Measurements from ENCODE around the gene PGPEP1. TPM values are rescaled to one million over a fixed set of nuclear protein-coding genes. Genes with fewer than 3 reads are reported as not detected.
"Not testable (repeated sequence)": the region's sequence is repeated elsewhere in the genome, so short reads cannot be mapped to it uniquely, and the experiment has no call there.

PGPEP1 gene
- total and polyA plus RNA-seq, 4 donors, result 16.2 to 33.5 (median 24.9) TPM

DNA sequence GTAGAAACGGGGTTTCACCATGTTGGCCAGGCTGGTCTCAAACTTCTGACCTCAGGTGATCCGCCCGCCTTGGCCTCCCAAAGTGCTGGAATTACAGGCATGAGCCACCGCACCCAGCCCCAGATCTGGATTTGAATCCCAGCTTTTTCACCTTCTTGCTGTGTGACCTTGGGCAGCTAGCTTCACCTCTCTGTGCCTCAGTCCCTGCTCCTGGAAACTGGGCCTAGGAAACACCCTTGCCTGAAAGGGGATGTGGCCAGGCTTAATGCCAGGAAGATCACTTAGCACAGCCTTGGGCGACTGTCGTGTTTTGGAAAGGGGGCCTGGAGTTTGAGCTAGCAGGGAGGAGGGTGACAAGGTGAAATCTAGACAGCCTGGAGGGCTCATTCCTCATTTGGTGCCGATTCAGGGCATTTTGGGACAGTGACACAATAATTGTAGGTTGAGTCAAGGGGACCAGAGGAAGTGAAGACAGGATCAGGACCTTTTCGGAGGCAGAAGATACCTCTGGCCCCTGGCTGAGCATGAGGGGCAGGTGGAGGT lies 1.8 kb downstream of the PGPEP1 start:
- Histone ChIP-seq H3K27me3 (ENCODE audit: control insufficient read depth, insufficient read depth, low read length) (no peaks in the 10 kb centered on the region), H3K27ac (ENCODE audit: low read depth, low read length) (no peak overlapping the region), H3K4me3 (ENCODE audit: low read depth, low read length) (no peak overlapping the region), H3K4me1 (ENCODE audit: control insufficient read depth, insufficient read depth, low read length) (peaks cover 34% of the 10 kb centered on the region), H3K36me3 (ENCODE audit: control insufficient read depth, insufficient read depth, low read length) (peaks cover 11% of the 10 kb centered on the region), H3K9me3 (ENCODE audit: control insufficient read depth, insufficient read depth, low read length) (no peaks in the 10 kb centered on the region)
- no peak for DNase-seq (ENCODE audit: low read depth in 4 of 6, low spot score in 6 of 6)
- WGBS (ENCODE audit: insufficient coverage), result 86% methylated on average over 5 of the region's 8 CpGs

DNA sequence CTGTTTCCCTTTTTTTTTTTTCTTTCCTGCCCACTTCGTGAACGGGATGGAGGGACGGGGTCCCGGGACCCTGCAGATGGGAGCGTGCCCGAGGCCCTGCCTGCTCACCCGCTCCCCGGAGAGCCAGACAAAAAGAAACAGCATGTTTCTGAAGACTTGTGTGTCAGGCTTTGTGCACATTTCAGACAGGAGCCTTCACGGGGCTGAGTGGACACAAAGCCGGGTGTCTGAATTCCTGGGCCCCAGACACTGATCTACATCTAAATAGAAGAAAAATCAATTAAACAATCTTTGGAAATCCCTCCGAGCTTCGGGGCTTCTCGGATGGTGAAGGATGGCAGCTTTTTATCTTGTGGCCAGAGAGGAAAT lies 4.2 kb downstream of the PGPEP1 start:
- Histone ChIP-seq H3K36me3 (ENCODE audit: control insufficient read depth, insufficient read depth, low read length) (peaks cover 14% of the 10 kb centered on the region), H3K9me3 (ENCODE audit: control insufficient read depth, insufficient read depth, low read length) (no peaks in the 10 kb centered on the region), H3K27ac (ENCODE audit: low read depth, low read length) (no peak overlapping the region), H3K4me1 (ENCODE audit: control insufficient read depth, insufficient read depth, low read length) (peaks cover 39% of the 10 kb centered on the region), H3K4me3 (ENCODE audit: low read depth, low read length) (no peak overlapping the region), H3K27me3 (ENCODE audit: control insufficient read depth, insufficient read depth, low read length) (no peaks in the 10 kb centered on the region)
- WGBS (ENCODE audit: insufficient coverage), result 22% methylated on average over 10 of the region's 13 CpGs
- DNase-seq (ENCODE audit: low read depth in 4 of 6, low spot score in 6 of 6), result peak in 2 of 6 donors; percentile 17 to 52

DNA sequence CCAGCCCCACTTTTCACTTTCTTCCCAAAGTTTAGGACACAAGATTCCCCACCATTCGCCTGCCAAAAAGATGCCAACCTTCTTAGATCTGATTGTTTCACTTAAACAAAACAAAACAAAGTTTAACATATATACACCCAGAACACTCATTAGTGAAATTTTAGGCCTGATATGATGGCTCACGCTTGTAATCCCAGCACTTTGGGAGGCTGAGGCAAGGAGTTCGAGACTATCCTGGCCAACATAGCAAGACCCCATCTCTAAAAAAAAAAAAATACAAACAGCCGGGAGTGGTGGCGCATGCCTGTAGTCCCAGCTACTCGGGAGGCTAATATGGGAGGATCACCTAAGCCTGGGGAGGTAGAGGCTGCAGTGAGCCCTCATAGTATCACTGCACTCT lies 4.9 kb downstream of the PGPEP1 start:
- no peaks in the 10 kb centered on the region for H3K27me3 ChIP-seq (ENCODE audit: control insufficient read depth, insufficient read depth, low read length)
- peaks cover 32% of the 10 kb centered on the region for H3K4me1 ChIP-seq (ENCODE audit: control insufficient read depth, insufficient read depth, low read length)
- H3K36me3 ChIP-seq (ENCODE audit: control insufficient read depth, insufficient read depth, low read length), result peaks cover 18% of the 10 kb centered on the region
- DNase-seq (ENCODE audit: low read depth in 4 of 6, low spot score in 6 of 6), result no peak
- H3K27ac ChIP-seq (ENCODE audit: low read depth, low read length), result no peak overlapping the region
- WGBS (ENCODE audit: insufficient coverage), result 80% methylated on average over 1 of the region's 6 CpGs
- H3K9me3 ChIP-seq (ENCODE audit: control insufficient read depth, insufficient read depth, low read length), result no peaks in the 10 kb centered on the region
- no peak overlapping the region for H3K4me3 ChIP-seq (ENCODE audit: low read depth, low read length)

DNA sequence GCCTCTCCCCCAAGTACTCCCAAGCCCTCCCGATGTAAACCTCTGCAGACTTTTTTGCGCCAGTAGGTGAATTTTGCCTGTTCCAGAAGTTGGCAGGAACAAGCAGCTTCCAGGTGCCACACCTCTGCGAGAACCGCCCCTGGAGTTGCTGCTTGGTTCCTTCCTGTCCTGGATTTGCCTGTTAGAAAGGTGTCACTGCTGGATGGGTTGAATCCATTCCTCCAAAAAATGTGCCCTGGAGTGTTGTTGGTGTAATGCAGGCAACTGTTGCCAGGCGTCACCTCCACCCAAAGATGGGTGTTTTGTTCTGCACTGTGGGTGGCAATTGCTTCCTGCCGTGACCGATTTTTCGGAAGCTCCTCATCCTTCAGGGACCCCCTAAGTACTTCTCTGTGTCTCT lies 5.7 kb downstream of the PGPEP1 start:
- Histone ChIP-seq H3K4me1 (ENCODE audit: control insufficient read depth, insufficient read depth, low read length) (peaks cover 29% of the 10 kb centered on the region), H3K27ac (ENCODE audit: low read depth, low read length) (no peak overlapping the region), H3K36me3 (ENCODE audit: control insufficient read depth, insufficient read depth, low read length) (peaks cover 23% of the 10 kb centered on the region), H3K9me3 (ENCODE audit: control insufficient read depth, insufficient read depth, low read length) (no peaks in the 10 kb centered on the region), H3K27me3 (ENCODE audit: control insufficient read depth, insufficient read depth, low read length) (no peaks in the 10 kb centered on the region), H3K4me3 (ENCODE audit: low read depth, low read length) (no peak overlapping the region)
- DNase-seq (ENCODE audit: low read depth in 4 of 6, low spot score in 6 of 6), result no peak
- 68% methylated on average over 4 of the region's 8 CpGs for WGBS (ENCODE audit: insufficient coverage)

DNA sequence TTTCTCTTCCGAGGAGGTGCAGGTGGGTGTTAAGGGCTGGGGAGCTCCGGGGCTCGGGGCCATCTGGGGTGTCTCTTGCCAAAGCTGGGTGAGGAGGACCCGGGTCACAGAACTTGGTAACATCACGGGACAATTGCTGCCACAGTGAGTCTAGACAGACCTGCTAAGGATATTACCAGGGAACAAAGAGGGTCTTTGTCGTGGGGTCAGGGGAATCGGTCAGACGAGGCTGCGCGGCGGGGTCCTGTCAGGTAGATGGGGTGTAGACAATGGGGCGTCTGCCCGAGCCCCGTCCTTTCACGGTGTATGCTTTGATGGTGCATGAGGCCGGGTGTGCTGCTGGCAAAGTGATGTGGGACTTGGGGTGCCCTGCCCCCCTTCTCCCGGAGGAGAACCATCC lies 7.8 kb downstream of the PGPEP1 start:
- Histone ChIP-seq H3K9me3 (ENCODE audit: control insufficient read depth, insufficient read depth, low read length) (no peaks in the 10 kb centered on the region), H3K4me1 (ENCODE audit: control insufficient read depth, insufficient read depth, low read length) (peaks cover 16% of the 10 kb centered on the region), H3K4me3 (ENCODE audit: low read depth, low read length) (no peak overlapping the region), H3K27ac (ENCODE audit: low read depth, low read length) (no peak overlapping the region), H3K36me3 (ENCODE audit: control insufficient read depth, insufficient read depth, low read length) (peaks cover 17% of the 10 kb centered on the region), H3K27me3 (ENCODE audit: control insufficient read depth, insufficient read depth, low read length) (no peaks in the 10 kb centered on the region)
- 39% methylated on average over 16 of the region's 17 CpGs for WGBS (ENCODE audit: insufficient coverage)
- no peak for DNase-seq (ENCODE audit: low read depth in 4 of 6, low spot score in 6 of 6)

DNA sequence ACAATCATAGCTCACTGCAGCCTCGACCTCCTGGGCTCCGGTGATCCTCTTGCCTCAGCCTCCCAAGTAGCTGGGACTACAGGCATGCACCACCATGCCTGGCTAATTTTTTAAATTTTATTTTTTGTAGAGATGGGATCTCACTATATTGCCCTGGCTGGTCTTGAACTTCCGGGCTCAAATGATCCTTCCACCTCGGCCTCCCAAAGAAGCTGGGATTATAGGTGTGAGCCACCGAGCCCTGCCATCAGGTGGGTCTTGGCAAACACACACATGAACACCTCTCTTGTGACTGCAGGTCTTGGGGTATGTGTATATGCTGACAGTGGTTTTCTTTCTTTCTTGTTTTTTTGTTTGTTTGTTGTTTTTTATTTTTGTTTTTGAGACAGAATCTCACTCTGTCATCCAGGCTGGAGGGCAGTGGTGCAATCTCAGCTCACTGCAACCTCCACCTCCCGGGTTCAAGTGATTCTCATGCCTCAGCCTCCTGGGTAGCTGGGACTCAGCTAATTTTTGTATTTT lies 8.5 kb downstream of the PGPEP1 start:
- H3K4me3 ChIP-seq (ENCODE audit: low read depth, low read length); DNase-seq (ENCODE audit: low read depth in 4 of 6, low spot score in 6 of 6); H3K9me3 ChIP-seq (ENCODE audit: control insufficient read depth, insufficient read depth, low read length); H3K27me3 ChIP-seq (ENCODE audit: control insufficient read depth, insufficient read depth, low read length); H3K27ac ChIP-seq (ENCODE audit: low read depth, low read length): not testable (repeated sequence)
- peaks cover 13% of the 10 kb centered on the region for H3K4me1 ChIP-seq (ENCODE audit: control insufficient read depth, insufficient read depth, low read length)
- H3K36me3 ChIP-seq (ENCODE audit: control insufficient read depth, insufficient read depth, low read length), result peaks cover 14% of the 10 kb centered on the region
- 100% methylated on average over 1 of the region's 6 CpGs for WGBS (ENCODE audit: insufficient coverage)

DNA sequence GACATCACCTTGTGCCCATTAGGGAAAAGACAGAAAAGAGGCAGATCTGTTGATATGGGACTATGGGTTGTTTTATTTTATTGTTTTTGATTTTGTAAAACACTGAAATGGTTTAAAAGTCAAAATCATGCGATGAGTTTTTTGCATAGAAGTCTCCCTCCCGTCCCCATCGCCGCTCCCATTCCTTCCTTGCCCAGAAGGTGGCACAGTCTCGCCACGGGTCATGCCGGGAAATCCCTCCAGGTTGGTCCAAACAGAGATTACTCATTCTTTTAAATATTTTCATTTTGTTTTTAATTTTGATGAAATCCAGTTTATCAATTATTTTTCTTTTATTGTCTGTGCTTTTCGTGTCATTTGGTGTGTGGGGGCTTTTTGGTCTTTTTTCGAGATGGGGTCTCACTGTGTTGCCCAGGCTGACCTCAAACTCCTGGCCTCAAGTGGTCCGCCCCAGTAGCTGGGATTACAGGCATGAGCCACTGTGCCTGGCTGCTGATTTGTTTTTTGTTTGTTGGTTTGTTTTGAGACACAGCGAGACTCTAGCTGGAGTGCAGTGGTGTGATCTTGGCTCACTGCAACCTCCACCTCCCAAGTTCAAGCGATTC lies 9.2 kb downstream of the PGPEP1 start:
- peaks cover 9% of the 10 kb centered on the region for H3K4me1 ChIP-seq (ENCODE audit: control insufficient read depth, insufficient read depth, low read length)
- no peaks in the 10 kb centered on the region for H3K9me3 ChIP-seq (ENCODE audit: control insufficient read depth, insufficient read depth, low read length)
- peak in 2 of 6 donors; percentile 12 to 33 for DNase-seq (ENCODE audit: low read depth in 4 of 6, low spot score in 6 of 6)
- peaks cover 14% of the 10 kb centered on the region for H3K36me3 ChIP-seq (ENCODE audit: control insufficient read depth, insufficient read depth, low read length)
- no peaks in the 10 kb centered on the region for H3K27me3 ChIP-seq (ENCODE audit: control insufficient read depth, insufficient read depth, low read length)
- H3K4me3 ChIP-seq (ENCODE audit: low read depth, low read length), result no peak overlapping the region
- H3K27ac ChIP-seq (ENCODE audit: low read depth, low read length), result no peak overlapping the region
- WGBS (ENCODE audit: insufficient coverage), result 89% methylated on average over 3 of the region's 12 CpGs

DNA sequence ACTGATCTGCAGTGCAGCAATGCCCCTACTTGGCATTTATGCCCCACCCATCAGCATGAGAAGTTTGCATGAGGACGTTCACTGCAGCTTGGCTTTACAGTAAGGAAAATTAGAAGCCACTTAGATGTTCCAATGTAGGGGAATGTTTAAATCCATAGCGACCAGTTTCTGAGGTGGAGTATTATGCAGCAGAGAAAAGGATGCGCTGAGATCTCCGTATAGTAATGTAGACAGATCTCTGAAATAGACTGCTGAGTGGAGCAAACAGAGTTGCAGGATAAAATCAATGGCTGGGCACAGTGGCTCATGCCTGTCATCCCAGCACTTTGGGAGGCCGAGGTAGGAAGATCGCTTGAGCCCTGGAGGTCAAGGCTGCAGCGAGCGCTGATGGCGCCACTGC lies 10.1 kb downstream of the PGPEP1 start:
- Histone ChIP-seq H3K27me3 (ENCODE audit: control insufficient read depth, insufficient read depth, low read length) (no peaks in the 10 kb centered on the region), H3K9me3 (ENCODE audit: control insufficient read depth, insufficient read depth, low read length) (no peaks in the 10 kb centered on the region), H3K4me1 (ENCODE audit: control insufficient read depth, insufficient read depth, low read length) (peaks cover 4% of the 10 kb centered on the region), H3K36me3 (ENCODE audit: control insufficient read depth, insufficient read depth, low read length) (peaks cover 17% of the 10 kb centered on the region), H3K27ac (ENCODE audit: low read depth, low read length) (no peak overlapping the region), H3K4me3 (ENCODE audit: low read depth, low read length) (no peak overlapping the region)
- WGBS (ENCODE audit: insufficient coverage), result 87% methylated on average over 9 of the region's 9 CpGs
- DNase-seq (ENCODE audit: low read depth in 4 of 6, low spot score in 6 of 6), result no peak

DNA sequence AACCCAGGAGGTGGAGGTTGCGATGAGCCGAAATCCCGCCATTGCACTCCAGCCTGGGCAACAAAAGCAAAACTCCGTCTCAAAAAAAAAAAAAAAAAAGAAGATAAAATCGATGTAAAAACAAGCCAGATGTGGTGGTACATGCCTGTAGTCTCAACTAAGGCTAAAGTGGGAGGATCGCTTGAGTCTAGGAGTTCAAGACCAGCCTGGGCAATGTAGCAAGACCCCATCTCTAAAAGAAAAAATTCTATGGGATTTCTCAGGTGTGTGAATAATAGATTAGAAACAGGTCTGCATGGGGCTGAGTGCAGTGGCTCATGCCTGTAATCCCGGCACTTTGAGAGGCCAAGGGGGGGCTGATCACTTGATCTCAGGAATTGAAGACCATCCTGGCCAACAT lies 11.1 kb downstream of the PGPEP1 start:
- Histone ChIP-seq H3K36me3 (ENCODE audit: control insufficient read depth, insufficient read depth, low read length) (peaks cover 28% of the 10 kb centered on the region), H3K27ac (ENCODE audit: low read depth, low read length) (no peak overlapping the region), H3K4me3 (ENCODE audit: low read depth, low read length) (no peak overlapping the region), H3K9me3 (ENCODE audit: control insufficient read depth, insufficient read depth, low read length) (no peaks in the 10 kb centered on the region), H3K4me1 (ENCODE audit: control insufficient read depth, insufficient read depth, low read length) (peaks cover 4% of the 10 kb centered on the region), H3K27me3 (ENCODE audit: control insufficient read depth, insufficient read depth, low read length) (no peaks in the 10 kb centered on the region)
- no peak for DNase-seq (ENCODE audit: low read depth in 4 of 6, low spot score in 6 of 6)
- 100% methylated on average over 1 of the region's 7 CpGs for WGBS (ENCODE audit: insufficient coverage)

DNA sequence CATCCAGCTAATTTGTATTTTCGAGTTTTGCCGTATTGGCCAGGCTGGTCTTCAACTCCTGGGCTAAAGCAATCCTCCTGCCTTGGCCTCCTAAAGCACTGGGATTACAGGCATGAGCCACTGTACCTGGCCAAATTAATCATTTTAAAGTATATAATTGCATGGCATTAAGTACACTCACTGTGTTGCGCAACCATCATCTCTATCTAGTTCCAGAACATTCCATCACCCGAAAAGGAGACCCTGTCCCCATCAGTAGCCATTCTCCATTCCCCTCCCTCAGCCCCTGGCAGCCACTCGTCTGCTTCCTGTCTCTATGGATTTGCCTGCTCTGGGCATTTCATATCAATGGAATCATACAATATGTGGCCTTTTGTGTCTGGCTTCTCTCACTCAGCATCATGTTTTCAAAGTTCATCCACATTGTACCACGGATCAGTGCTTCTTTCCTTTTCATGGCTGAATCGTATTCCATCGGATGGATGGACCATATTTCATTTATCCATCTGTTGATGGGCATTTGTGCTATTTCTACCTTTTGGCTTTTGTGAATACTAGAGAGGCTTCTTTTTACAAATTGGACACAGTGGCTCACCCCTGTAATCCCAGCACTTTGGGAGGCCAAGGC lies 13.1 kb downstream of the PGPEP1 start:
- no peak overlapping the region for H3K27ac ChIP-seq (ENCODE audit: low read depth, low read length)
- no peak overlapping the region for H3K4me3 ChIP-seq (ENCODE audit: low read depth, low read length)
- no peaks in the 10 kb centered on the region for H3K9me3 ChIP-seq (ENCODE audit: control insufficient read depth, insufficient read depth, low read length)
- no peaks in the 10 kb centered on the region for H3K4me1 ChIP-seq (ENCODE audit: control insufficient read depth, insufficient read depth, low read length)
- 87% methylated on average over 5 of the region's 8 CpGs for WGBS (ENCODE audit: insufficient coverage)
- DNase-seq (ENCODE audit: low read depth in 4 of 6, low spot score in 6 of 6), result no peak
- peaks cover 42% of the 10 kb centered on the region for H3K36me3 ChIP-seq (ENCODE audit: control insufficient read depth, insufficient read depth, low read length)
- H3K27me3 ChIP-seq (ENCODE audit: control insufficient read depth, insufficient read depth, low read length), result no peaks in the 10 kb centered on the region
